Activated CD4-positive, alpha-beta memory T cell treated with anti-CD3 and anti-CD28 coated beads for 36 hours (primary cell): Measurements from ENCODE around the gene MEI1. TPM values are rescaled to one million over a fixed set of nuclear protein-coding genes. Genes with fewer than 3 reads are reported as not detected.

Experiments
- CTCF ChIA-PET: fragments of 350-600 bp; sonication (Branson Sonifier 250); formaldehyde crosslinking; loops from one replicate; lab custom pipeline; 2021; ENCODE audit warnings: antibody characterized with exemption, inconsistent platforms; lab: Charles Lee
- POLR2A ChIA-PET: fragments of 350-600 bp; sonication (Branson Sonifier 250); formaldehyde crosslinking; loops from one replicate; lab custom pipeline; 2021; ENCODE audit warnings: antibody characterized with exemption; lab: Charles Lee
- DNase-seq: peaks from one replicate; pipeline ENCODE4 v3.0.0-alpha.2; 2020
- H3K27ac Mint-ChIP-seq: one replicate; pipeline ENCODE4 v1.8.0; 2021; ENCODE audit warnings: mixed read lengths
- H3K27me3 Mint-ChIP-seq: one replicate; pipeline ENCODE4 v1.8.0; 2021; ENCODE audit warnings: mixed read lengths
- H3K36me3 Mint-ChIP-seq: one replicate; pipeline ENCODE4 v1.8.0; 2021; ENCODE audit warnings: mixed read lengths
- H3K4me1 Mint-ChIP-seq: one replicate; pipeline ENCODE4 v1.8.0; 2021; ENCODE audit warnings: low read depth, mixed read lengths
- H3K4me3 Mint-ChIP-seq: one replicate; pipeline ENCODE4 v1.8.0; 2021; ENCODE audit warnings: mild to moderate bottlenecking, mixed read lengths
- H3K9me3 Mint-ChIP-seq: one replicate; pipeline ENCODE4 v1.8.0; 2021; ENCODE audit warnings: mixed read lengths
- intact Hi-C: fragments of 100-400 bp; cut with micrococcal nuclease; formaldehyde crosslinking; loops from one replicate; pipeline ENCODE4 v1.15.1; 2023
- total RNA-seq, 2 experiments: library from RNA; stranded (reverse); gene quantifications; one replicate each; pipeline ENCODE4 v1.2.3, GENCODE V29; 2021

The MEI1 gene
- total RNA-seq, 2 experiments from 2014 or later, result 51.3 to 52.3 TPM

DNA sequence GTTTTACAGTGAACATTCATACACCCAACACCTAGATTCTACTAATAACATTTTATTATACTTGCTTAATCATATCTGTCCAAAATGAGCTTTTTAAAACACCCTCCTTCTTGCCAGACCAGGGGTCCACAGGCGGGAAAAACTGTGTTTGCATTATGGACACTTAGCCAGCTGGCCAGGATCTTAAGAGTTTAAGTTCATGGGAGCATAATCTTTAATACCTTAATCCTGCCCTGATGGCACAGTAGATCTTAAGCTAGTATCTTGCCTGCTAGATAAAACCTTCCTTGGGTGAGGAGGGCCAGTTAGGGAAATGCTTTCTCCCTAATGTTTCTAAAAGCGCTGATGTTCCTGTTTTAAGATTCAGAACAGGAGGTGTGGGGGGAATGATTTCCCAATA, 88.0 kb downstream of the MEI1 start:
- peaks cover 26% of the 10 kb centered on the region for H3K4me1 Mint-ChIP-seq
- H3K27ac Mint-ChIP-seq, result no peak overlapping the region
- no peak for DNase-seq
- H3K4me3 Mint-ChIP-seq, result no peak overlapping the region
- no peaks in the 10 kb centered on the region for H3K27me3 Mint-ChIP-seq
- peaks cover 10% of the 10 kb centered on the region for H3K36me3 Mint-ChIP-seq
- intact Hi-C loops, result no loop called here
- H3K9me3 Mint-ChIP-seq, result no peaks in the 10 kb centered on the region
- CTCF ChIA-PET, result interaction anchor here (0.8 to 2.7 kb wide), 5 partner anchors 11 to 90 kb away, joined by 3 to 11 read pairs (median 6); partner anchors contain the start of gene CCDC134
- POLR2A ChIA-PET, result interaction anchor here (1.4 kb wide), 1 partner anchor 13 kb away, joined by 6 read pairs; the partner anchor contains the start of gene CCDC134

DNA sequence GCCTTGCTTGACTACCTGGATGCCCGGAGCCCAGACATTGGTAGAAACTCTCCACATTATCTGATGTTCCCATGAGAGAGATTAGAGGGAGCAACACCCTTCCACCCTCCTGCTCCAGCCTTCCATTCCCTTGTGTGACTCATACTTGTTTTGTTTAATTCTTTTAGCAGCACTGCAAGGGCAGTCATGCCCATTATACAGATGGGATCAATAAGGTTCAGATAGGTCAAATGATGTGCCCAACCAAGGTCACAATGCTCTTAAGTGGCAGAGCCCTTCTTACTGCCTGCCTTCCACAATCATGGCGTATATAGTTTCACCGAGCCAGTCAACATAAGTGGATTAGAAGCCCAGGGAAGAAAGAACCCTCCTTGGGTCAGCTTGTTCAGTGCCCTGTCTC, 94.6 kb downstream of the MEI1 start:
- intact Hi-C loops, result no loop called here
- no peak for DNase-seq
- ChIA-PET CTCF (no interaction called here), POLR2A (interaction anchor here (2.7 kb wide), 1 partner anchor 13 kb away, joined by 7 read pairs; no protein-coding TSS in a partner anchor)
- Mint-ChIP-seq H3K36me3 (peaks cover 15% of the 10 kb centered on the region), H3K4me3 (no peak overlapping the region), H3K27ac (no peak overlapping the region), H3K9me3 (no peaks in the 10 kb centered on the region), H3K4me1 (no peaks in the 10 kb centered on the region), H3K27me3 (no peaks in the 10 kb centered on the region)

DNA sequence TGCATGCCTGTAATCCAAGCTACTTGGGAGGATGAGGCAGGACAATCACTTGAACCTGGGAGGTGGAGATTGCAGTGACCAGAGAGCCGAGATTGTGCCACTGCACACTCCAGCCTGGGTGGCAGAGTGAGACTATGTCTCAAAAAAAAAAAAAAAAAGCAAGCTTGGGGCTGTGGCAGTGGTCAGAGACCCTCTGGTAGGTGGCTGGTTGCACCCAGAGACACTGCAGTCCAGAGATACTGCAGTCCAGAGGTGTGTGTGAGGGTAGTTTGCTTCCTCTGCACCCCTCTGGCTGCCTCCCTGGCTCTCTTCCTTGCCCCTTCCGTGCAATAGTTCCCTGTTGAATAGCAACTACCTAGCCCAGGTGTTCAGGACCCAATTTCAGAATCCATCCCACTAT, 99.4 kb downstream of the MEI1 start:
- peaks cover 26% of the 10 kb centered on the region for H3K4me1 Mint-ChIP-seq
- intact Hi-C loops, result no loop called here
- ChIA-PET POLR2A (interaction anchor here (0.9 to 4.2 kb wide), 10 partner anchors 7 to 291 kb away, joined by 3 to 114 read pairs (median 10); partner anchors contain the start of genes SHISA8 and SREBF2), CTCF (interaction anchor here (1.0 to 5.3 kb wide), 8 partner anchors 12 to 142 kb away, joined by 3 to 54 read pairs (median 13); no protein-coding TSS in a partner anchor)
- peak overlapping the region; percentile 95 for H3K27ac Mint-ChIP-seq
- peak overlapping the region; percentile 98 for H3K4me3 Mint-ChIP-seq
- no peaks in the 10 kb centered on the region for H3K27me3 Mint-ChIP-seq
- DNase-seq, result no peak
- peaks cover 6% of the 10 kb centered on the region for H3K36me3 Mint-ChIP-seq
- no peaks in the 10 kb centered on the region for H3K9me3 Mint-ChIP-seq

DNA sequence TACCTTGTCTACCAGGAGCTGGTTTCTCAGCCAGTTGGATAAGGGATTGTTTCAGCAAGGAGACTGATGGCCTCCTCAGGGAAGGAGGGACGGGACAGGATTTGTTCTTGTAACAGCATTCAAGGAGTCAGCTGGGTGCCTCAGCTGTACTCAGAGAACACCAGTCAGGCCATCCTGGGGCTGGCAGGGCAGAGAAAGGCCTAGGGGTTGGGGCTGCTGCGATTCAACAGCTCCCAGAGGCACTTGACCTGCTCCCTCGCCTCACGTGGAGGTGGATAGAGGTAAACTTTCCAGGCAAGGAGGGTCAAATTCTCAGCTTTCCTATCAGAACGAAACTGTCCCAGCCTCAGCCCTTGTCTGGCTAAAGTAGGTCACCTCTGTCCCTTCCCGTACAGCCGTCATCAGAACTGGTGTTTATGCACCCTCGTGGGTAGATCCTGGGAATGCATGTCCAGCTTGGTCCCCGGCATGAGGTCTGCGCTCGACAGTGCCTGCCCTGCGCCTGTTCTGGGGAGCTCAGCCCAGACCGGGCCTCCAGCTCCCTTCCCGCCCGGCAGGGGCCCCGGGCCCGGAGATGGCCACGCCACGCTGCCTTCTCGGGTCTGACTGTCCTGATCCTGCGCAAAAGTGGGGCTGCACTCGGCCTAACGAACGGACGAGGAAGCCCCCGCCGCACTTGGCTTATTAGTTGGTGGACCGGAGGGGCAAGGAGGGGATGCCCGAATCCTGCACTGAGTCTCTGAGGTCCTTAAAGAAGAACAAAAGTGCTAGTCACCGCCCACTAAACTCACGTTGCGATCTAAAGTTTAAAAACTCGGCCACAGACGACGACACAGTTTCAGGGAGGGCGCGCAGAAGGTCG, 100.4 kb downstream of the MEI1 start:
- peak overlapping the region; percentile 98 for H3K4me3 Mint-ChIP-seq
- H3K27me3 Mint-ChIP-seq, result no peaks in the 10 kb centered on the region
- intact Hi-C loops, result loop anchor here (1.0 kb wide), 3 partner anchors 18 to 132 kb away; no protein-coding TSS in a partner anchor
- ChIA-PET CTCF (interaction anchor here (0.6 to 5.3 kb wide), 15 partner anchors 9 to 147 kb away, joined by 3 to 54 read pairs (median 6); partner anchors contain the start of genes CENPM and SREBF2), POLR2A (interaction anchor here (0.7 to 4.2 kb wide), 30 partner anchors 8 to 645 kb away, joined by 3 to 114 read pairs (median 6); partner anchors contain the start of genes CENPM, DESI1, MEI1 and NDUFA6)
- H3K4me1 Mint-ChIP-seq, result peaks cover 35% of the 10 kb centered on the region
- H3K36me3 Mint-ChIP-seq, result peaks cover 2% of the 10 kb centered on the region
- H3K9me3 Mint-ChIP-seq, result no peaks in the 10 kb centered on the region
- H3K27ac Mint-ChIP-seq, result peak overlapping the region; percentile 95
- DNase-seq, result peak; percentile 38

DNA sequence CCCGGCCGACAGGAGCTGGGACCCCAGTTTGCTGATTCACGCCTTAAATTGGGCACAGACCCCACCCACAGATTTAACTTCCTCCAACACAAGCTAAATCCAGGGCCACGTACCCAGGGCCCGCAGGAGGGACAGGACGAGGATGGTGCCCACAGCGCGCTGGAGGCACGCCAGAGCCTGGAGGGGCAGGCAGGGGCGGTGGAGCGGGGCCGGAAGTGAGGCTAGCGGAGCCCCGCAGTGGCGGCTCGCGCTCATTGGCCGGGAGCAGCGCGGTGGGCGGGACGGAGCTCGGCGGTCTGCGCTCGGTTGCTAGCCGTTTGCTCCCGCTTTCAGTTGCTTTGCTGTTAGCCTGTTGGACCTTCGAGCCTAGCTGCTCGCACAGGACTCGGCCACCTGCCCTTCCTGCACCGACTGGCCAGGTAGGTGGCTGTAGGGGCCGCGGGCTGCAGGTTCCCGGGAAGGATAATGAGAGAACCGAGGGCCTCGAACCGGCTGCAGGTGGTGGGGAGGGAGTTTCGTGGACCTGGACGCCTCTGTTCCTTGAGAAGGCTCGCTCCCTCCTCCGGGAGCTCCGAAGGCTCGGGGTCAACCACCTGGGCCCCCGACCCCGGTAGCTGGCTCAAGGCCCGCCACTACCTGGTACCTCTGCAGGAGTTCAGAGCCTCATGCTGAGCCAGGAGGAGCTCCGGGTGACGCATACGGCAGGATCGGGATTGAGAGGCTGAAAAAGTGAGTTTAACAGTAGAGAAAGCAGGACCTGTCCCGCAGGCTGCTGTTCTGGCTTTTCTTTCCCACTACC, 101.2 kb downstream of the MEI1 start, which contains the start of gene CCDC134:
Gene CCDC134 (plus strand): TSS at position 332 of the 799 bp plus-strand sequence. CDS start 8,212 bp downstream, outside the sequence.
- H3K27ac Mint-ChIP-seq, result peak within 1 kb of the TSS; percentile 95
- peaks cover 35% of the 10 kb centered on the region for H3K4me1 Mint-ChIP-seq
- no peaks in the 10 kb centered on the region for H3K27me3 Mint-ChIP-seq
- H3K36me3 Mint-ChIP-seq, result peaks cover 2% of the 10 kb centered on the region
- intact Hi-C loops, result loop anchor here (1.0 kb wide), 3 partner anchors 19 to 133 kb away; no protein-coding TSS in a partner anchor
- ChIA-PET CTCF (interaction anchor here (0.6 to 5.3 kb wide), 15 partner anchors 9 to 146 kb away, joined by 3 to 54 read pairs (median 6); partner anchors contain the start of genes CENPM and SREBF2), POLR2A (interaction anchor here (0.6 to 4.2 kb wide), 34 partner anchors 8 to 644 kb away, joined by 3 to 114 read pairs (median 4); partner anchors contain the start of genes CENPM, DESI1, MEI1 and NAGA)
- peak; percentile 95 for DNase-seq
- H3K9me3 Mint-ChIP-seq, result no peaks in the 10 kb centered on the region
- peak within 1 kb of the TSS; percentile 98 for H3K4me3 Mint-ChIP-seq

DNA sequence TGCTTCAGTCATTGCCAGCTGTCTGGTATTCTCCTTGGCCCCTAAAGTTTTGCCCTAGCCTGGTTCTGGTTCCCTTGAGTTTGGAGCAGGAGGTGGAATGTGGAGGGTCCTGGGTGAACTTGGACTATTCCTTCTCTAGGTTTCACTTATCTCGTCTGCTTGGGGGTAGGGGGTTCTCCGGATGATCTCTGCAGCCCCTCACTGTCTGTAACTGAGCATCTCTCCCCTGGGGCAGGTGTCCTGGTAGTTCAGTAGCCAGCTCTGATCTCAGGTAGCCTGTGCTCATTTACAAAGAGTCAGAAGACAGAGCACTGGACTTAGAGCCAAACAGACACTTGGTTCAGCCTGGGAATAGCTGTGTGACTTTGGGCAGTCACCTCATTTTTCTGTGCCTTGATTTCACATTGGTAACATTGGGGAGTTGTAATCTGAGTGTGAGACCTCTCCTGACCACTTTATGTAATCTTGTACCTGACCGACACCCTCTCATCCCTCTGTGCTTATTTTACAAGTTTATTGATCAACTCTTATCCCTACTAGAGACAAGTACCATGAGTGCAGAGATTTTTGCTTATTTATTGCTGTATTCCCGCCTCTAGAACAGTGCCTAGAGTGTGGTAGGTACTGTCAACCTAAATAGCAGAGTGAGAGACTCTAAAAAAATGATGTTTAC, 102.0 kb downstream of the MEI1 start:
- POLR2A ChIA-PET, result interaction anchor here (0.6 to 4.2 kb wide), 24 partner anchors 7 to 290 kb away, joined by 3 to 114 read pairs (median 6); partner anchors contain the start of genes DESI1, MEI1, NDUFA6 and SNU13
- intact Hi-C loops, result no loop called here
- DNase-seq, result no peak
- peaks cover 35% of the 10 kb centered on the region for H3K4me1 Mint-ChIP-seq
- no peaks in the 10 kb centered on the region for H3K9me3 Mint-ChIP-seq
- H3K4me3 Mint-ChIP-seq, result peak overlapping the region; percentile 98
- no peaks in the 10 kb centered on the region for H3K36me3 Mint-ChIP-seq
- no peaks in the 10 kb centered on the region for H3K27me3 Mint-ChIP-seq
- peak overlapping the region; percentile 95 for H3K27ac Mint-ChIP-seq
- CTCF ChIA-PET, result interaction anchor here (0.6 to 5.3 kb wide), 10 partner anchors 19 to 140 kb away, joined by 3 to 54 read pairs (median 12); partner anchors contain the start of gene SREBF2

DNA sequence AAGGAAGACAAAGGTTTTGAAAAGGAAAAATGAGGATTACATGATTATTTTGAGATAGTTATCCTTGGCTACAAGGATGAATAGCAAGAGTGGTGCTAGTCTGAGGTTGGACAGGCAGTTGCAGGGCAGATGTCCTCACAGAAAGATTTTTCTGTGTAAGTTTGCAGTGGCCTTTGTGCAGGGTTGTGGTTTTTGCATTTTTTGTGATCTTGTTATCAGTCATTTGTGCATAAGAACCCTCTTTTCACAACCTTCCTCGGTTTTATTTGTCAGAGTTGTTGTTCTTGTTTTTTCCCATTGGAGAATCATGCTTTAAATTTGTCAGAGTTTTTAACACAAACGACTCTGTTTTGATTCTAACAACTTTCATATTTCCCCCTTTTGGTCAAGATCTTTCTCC, 102.6 kb downstream of the MEI1 start:
- no peak overlapping the region for H3K27ac Mint-ChIP-seq
- peak overlapping the region; percentile 98 for H3K4me3 Mint-ChIP-seq
- peaks cover 35% of the 10 kb centered on the region for H3K4me1 Mint-ChIP-seq
- no peaks in the 10 kb centered on the region for H3K27me3 Mint-ChIP-seq
- no peaks in the 10 kb centered on the region for H3K36me3 Mint-ChIP-seq
- intact Hi-C loops, result no loop called here
- no peaks in the 10 kb centered on the region for H3K9me3 Mint-ChIP-seq
- ChIA-PET POLR2A (interaction anchor here (2.1 to 3.6 kb wide), 5 partner anchors 41 to 138 kb away, joined by 10 to 26 read pairs (median 22); partner anchors contain the start of gene SNU13), CTCF (interaction anchor here (2.5 to 5.3 kb wide), 4 partner anchors 21 to 135 kb away, joined by 9 to 54 read pairs (median 30); no protein-coding TSS in a partner anchor)
- no peak for DNase-seq

DNA sequence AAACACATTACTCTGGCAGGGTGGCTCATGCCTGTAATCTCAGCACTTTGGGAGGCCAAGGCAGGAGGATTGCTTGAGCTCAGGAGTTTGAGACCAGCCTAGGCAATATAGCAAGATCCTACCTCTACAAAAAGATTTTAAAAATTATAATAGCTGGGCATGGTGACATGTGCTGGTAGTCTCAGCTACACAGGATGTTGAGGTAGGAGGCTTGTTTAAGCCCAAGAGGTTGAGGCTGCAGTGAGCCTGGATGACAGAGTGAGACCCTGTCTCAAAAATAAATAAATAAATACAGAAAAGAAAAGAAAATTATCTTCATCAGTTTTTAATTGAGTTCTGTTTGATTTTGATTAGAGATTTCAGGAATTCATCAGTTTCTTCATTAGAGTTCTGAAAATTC, 106.3 kb downstream of the MEI1 start:
- CTCF ChIA-PET, result interaction anchor here (3.0 kb wide), 1 partner anchor 59 kb away, joined by 10 read pairs; no protein-coding TSS in a partner anchor

DNA sequence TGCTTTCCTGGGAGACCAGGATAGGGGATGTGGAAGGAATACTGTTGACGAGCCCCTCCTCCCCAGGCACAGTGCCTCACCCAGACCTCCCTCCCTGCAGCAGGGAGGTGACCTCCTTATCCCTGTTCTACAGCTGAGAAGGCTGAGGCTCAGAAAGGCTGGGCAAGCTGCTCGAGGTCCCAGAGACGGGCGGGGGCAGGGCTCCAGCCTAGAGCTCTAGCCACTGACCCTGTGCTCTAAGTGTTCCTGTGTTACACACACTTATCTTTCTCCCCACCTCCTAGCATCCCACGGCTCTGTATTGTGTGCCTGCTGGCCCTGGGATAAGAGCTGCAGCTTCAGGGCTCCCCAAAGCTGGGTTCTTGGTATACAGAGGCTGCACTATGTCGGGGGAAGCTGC, 109.1 kb downstream of the MEI1 start:
- Mint-ChIP-seq H3K36me3 (peaks cover 7% of the 10 kb centered on the region), H3K4me3 (no peak overlapping the region), H3K27ac (no peak overlapping the region), H3K9me3 (no peaks in the 10 kb centered on the region), H3K4me1 (peaks cover 9% of the 10 kb centered on the region), H3K27me3 (no peaks in the 10 kb centered on the region)
- POLR2A ChIA-PET, result interaction anchor here (0.7 to 0.8 kb wide), 2 partner anchors 7 to 56 kb away, joined by 3 read pairs; no protein-coding TSS in a partner anchor
- intact Hi-C loops, result no loop called here
- DNase-seq, result no peak
- CTCF ChIA-PET, result interaction anchor here (0.6 to 2.9 kb wide), 3 partner anchors 24 to 112 kb away, joined by 3 to 10 read pairs (median 4); partner anchors contain the start of gene SREBF2

More for the DNA sequence above, 106.3 kb downstream of the MEI1 start:
- H3K4me1 Mint-ChIP-seq, result peaks cover 22% of the 10 kb centered on the region
- peaks cover 7% of the 10 kb centered on the region for H3K36me3 Mint-ChIP-seq
- DNase-seq, result no peak
- no peaks in the 10 kb centered on the region for H3K27me3 Mint-ChIP-seq
- H3K9me3 Mint-ChIP-seq, result no peaks in the 10 kb centered on the region
- intact Hi-C loops, result no loop called here
- H3K27ac Mint-ChIP-seq, result no peak overlapping the region
- POLR2A ChIA-PET, result interaction anchor here (0.6 to 1.3 kb wide), 3 partner anchors 10 to 748 kb away, joined by 3 to 5 read pairs (median 3); no protein-coding TSS in a partner anchor
- no peak overlapping the region for H3K4me3 Mint-ChIP-seq

DNA sequence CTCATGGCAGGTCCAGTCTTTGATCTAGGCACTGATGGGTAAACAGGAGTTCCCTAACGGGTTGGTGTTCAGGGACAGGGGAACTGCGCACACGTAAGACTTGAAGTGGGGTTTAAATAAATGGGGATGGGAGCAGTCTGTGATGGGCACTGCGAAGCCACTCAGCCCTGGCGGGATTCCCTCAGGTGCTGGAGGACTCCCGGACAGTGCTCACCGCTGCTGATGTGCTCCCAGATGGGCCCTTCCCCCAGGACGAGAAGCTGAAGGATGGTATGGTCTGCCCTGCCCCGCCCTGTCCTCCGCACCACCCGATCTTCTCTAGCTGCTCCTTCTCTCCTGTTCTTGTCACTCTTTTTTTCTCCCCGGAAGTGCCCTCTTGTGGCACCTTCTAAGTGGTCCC, 110.7 kb downstream of the MEI1 start:
- DNase-seq, result no peak
- CTCF ChIA-PET, result interaction anchor here (1.5 to 2.9 kb wide), 2 partner anchors 64 to 113 kb away, joined by 4 to 10 read pairs; no protein-coding TSS in a partner anchor
- POLR2A ChIA-PET, result no interaction called here
- Mint-ChIP-seq H3K27me3 (no peaks in the 10 kb centered on the region), H3K36me3 (peaks cover 12% of the 10 kb centered on the region), H3K4me1 (no peaks in the 10 kb centered on the region), H3K9me3 (no peaks in the 10 kb centered on the region), H3K4me3 (no peak overlapping the region), H3K27ac (no peak overlapping the region)
- intact Hi-C loops, result no loop called here
